Liver (tissue), 3 donors: ENCODE data around the gene TBL1XR1.

Source experiments
- EGR1 ChIP-seq, 2 donors: IDR thresholded peaks; 2 replicates each; pipeline ENCODE4 v1.6.1; 2016 to 2018; ENCODE audit warnings: antibody characterized with exemption in 2 of 2, low read depth in 2 of 2
- FOXA1 ChIP-seq: IDR thresholded peaks from 2 replicates; pipeline ENCODE4 v1.6.1; 2016; ENCODE audit warnings: antibody characterized with exemption
- GABPA ChIP-seq, 2 donors: IDR thresholded peaks in 1 of 2; conservative IDR thresholded peaks in 1 of 2; 2 replicates each; pipeline ENCODE4 v1.6.1; 2016; ENCODE audit warnings: antibody characterized with exemption in 2 of 2, mild to moderate bottlenecking in 1 of 2, moderate library complexity in 1 of 2
- JUND ChIP-seq, 2 donors: IDR thresholded peaks; 2 replicates each; pipeline ENCODE4 v1.6.1; 2016; ENCODE audit warnings: antibody characterized with exemption in 2 of 2
- NR2F2 ChIP-seq: IDR thresholded peaks from 2 replicates; pipeline ENCODE4 v1.6.1; 2016; ENCODE audit warnings: antibody characterized with exemption
- RAD21 ChIP-seq, 2 donors: IDR thresholded peaks; 2 replicates each; pipeline ENCODE4 v1.6.1; 2016; ENCODE audit warnings: antibody characterized with exemption in 2 of 2, mild to moderate bottlenecking in 2 of 2
- RXRA ChIP-seq, 2 donors: IDR thresholded peaks; 2 replicates each; pipeline ENCODE4 v1.6.1; 2017 to 2018; ENCODE audit warnings: antibody characterized with exemption in 2 of 2, mild to moderate bottlenecking in 1 of 2
- TAF1 ChIP-seq: conservative IDR thresholded peaks from 2 replicates; pipeline ENCODE4 v1.6.1; 2016; ENCODE audit warnings: antibody characterized with exemption, mild to moderate bottlenecking
- YY1 ChIP-seq: IDR thresholded peaks from 2 replicates; pipeline ENCODE4 v1.6.1; 2016; ENCODE audit warnings: antibody characterized with exemption, mild to moderate bottlenecking
- TF ChIP-seq, protein P1 (sequence below): fragments of 150-350 bp; IDR thresholded peaks from 2 replicates; pipeline ENCODE4 v1.5.1; 2017; ENCODE audit warnings: improper control_type of control experiment, low read depth, low read length; ENCODE audit not compliant: missing input control
- TF ChIP-seq, protein P2 (sequence below): IDR thresholded peaks from 2 replicates; pipeline ENCODE4 v1.6.1; 2016; ENCODE audit warnings: antibody characterized with exemption
- TF ChIP-seq, protein P3 (sequence below): IDR thresholded peaks from 2 replicates; pipeline ENCODE4 v1.6.1; 2016; ENCODE audit warnings: antibody characterized with exemption
- donor health status: healthy.
- donor health status: healthy.

DNA sequence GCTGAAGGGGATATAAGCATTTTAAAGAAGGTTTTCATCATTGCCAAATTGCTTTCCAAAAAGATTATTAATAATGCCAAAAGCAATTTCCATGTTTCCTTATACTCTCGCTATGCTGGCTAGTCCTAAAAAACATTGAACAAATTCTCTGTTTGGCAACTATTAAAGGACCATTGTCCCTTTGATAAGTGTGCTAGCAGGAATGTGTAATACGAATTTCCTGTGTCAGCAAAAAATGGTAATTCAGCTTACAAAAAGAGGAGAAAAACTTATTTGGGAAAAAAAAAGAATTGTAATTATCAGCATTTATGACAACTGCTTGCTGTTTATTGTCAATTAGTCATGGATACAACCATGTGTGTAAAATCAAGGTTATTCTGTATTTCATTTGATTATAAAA, 138.6 kb downstream of the TBL1XR1 start:
- TF ChIP-seq, protein P1, sequence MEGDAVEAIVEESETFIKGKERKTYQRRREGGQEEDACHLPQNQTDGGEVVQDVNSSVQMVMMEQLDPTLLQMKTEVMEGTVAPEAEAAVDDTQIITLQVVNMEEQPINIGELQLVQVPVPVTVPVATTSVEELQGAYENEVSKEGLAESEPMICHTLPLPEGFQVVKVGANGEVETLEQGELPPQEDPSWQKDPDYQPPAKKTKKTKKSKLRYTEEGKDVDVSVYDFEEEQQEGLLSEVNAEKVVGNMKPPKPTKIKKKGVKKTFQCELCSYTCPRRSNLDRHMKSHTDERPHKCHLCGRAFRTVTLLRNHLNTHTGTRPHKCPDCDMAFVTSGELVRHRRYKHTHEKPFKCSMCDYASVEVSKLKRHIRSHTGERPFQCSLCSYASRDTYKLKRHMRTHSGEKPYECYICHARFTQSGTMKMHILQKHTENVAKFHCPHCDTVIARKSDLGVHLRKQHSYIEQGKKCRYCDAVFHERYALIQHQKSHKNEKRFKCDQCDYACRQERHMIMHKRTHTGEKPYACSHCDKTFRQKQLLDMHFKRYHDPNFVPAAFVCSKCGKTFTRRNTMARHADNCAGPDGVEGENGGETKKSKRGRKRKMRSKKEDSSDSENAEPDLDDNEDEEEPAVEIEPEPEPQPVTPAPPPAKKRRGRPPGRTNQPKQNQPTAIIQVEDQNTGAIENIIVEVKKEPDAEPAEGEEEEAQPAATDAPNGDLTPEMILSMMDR: no peak
- TF ChIP-seq YY1 (no peak), RXRA (IDR thresholded peaks at IDR 0.05) (no peak), NR2F2 (no peak), RAD21 (IDR thresholded peaks at IDR 0.05) (no peak), EGR1 (IDR thresholded peaks at IDR 0.05; ENCODE audit: low read depth in 2 of 2) (no peak), FOXA1 (no peak), JUND (IDR thresholded peaks at IDR 0.05) (no peak), TAF1 (no peak), GABPA (IDR thresholded peaks at IDR 0.05 in 1 of 2, conservative IDR thresholded peaks at IDR 0.05 in 1 of 2) (no peak)
- TF ChIP-seq, protein P2, sequence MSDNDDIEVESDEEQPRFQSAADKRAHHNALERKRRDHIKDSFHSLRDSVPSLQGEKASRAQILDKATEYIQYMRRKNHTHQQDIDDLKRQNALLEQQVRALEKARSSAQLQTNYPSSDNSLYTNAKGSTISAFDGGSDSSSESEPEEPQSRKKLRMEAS: no peak
- TF ChIP-seq, protein P3, sequence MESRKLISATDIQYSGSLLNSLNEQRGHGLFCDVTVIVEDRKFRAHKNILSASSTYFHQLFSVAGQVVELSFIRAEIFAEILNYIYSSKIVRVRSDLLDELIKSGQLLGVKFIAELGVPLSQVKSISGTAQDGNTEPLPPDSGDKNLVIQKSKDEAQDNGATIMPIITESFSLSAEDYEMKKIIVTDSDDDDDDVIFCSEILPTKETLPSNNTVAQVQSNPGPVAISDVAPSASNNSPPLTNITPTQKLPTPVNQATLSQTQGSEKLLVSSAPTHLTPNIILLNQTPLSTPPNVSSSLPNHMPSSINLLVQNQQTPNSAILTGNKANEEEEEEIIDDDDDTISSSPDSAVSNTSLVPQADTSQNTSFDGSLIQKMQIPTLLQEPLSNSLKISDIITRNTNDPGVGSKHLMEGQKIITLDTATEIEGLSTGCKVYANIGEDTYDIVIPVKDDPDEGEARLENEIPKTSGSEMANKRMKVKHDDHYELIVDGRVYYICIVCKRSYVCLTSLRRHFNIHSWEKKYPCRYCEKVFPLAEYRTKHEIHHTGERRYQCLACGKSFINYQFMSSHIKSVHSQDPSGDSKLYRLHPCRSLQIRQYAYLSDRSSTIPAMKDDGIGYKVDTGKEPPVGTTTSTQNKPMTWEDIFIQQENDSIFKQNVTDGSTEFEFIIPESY: no peak
